ENCODE results near the gene PARD3. TPM values are rescaled to one million over a fixed set of nuclear protein-coding genes. Genes with fewer than 3 reads are reported as not detected.

PARD3 gene
- total RNA-seq, 1 experiment from 2014 or later = 46.3 TPM

GRCh38 chr10:34549953-34550352 is 265.1 kb downstream of the PARD3 start (continued):
- TF ChIP-seq CTCF (IDR thresholded peaks at IDR 0.05 in 2 of 3, conservative IDR thresholded peaks at IDR 0.05 in 1 of 3; ENCODE audit: borderline replicate concordance in 1 of 3, insufficient read depth in 1 of 3, low read depth in 2 of 3, low read length in 2 of 3) (no peak), RAD21 (IDR thresholded peaks at IDR 0.05; ENCODE audit: low read depth) (no peak), SP1 (IDR thresholded peaks at IDR 0.05; ENCODE audit: low read depth) (no peak)

GRCh38 chr10:34549001-34549400 is 266.1 kb downstream of the PARD3 start:
- H3K79me2 ChIP-seq (ENCODE audit: insufficient read depth, low read length) = 0 out of 2 replicates have a peak, but pooled peaks cover 8% of the 10 kb centered on the region
- ATAC-seq (no peak), DNase-seq (ENCODE audit: low read depth, low spot score) (no peak)
- H3K9me3 ChIP-seq (ENCODE audit: control insufficient read depth in 1 of 2, insufficient read depth in 1 of 2, low read depth in 1 of 2, low read length in 2 of 2) = no peaks in the 10 kb centered on the region
- no peak overlapping the region for H3K27ac ChIP-seq (ENCODE audit: low read depth, low read length)
- H3K36me3 ChIP-seq (ENCODE audit: control insufficient read depth in 1 of 2, insufficient read depth in 2 of 2, low read length in 2 of 2) = no peaks in the 10 kb centered on the region
- POLR2A ChIA-PET = no interaction called here
- no TSS peak for BruUV-seq (replicated peaks)
- no peak overlapping the region for H3K9ac ChIP-seq (ENCODE audit: low read length)
- H3K4me3 ChIP-seq (replicated peaks in 1 of 2; ENCODE audit: low read depth in 1 of 2, low read length in 2 of 2) = no peak overlapping the region
- no peaks in the 10 kb centered on the region for H3K9me2 ChIP-seq (ENCODE audit: insufficient read depth)
- no peaks in the 10 kb centered on the region for H4K20me1 ChIP-seq (ENCODE audit: insufficient read depth)
- no peaks in the 10 kb centered on the region for H3K4me1 ChIP-seq (ENCODE audit: control insufficient read depth in 1 of 2, insufficient read depth in 2 of 2, low read length in 2 of 2)
- no peaks in the 10 kb centered on the region for H3K27me3 ChIP-seq (ENCODE audit: insufficient read depth, low read length)
- RAD21 ChIA-PET (ENCODE audit: low non-redundant PET in 1 of 2, low total read pairs in 2 of 2, uncharacterized antibody in 2 of 2, unreplicated experiment in 2 of 2) = no interaction called here
- H3K4me2 ChIP-seq (ENCODE audit: low read length) = no peak overlapping the region
- intact Hi-C loops (cut with micrococcal nuclease) = no loop called here
- H2AFZ ChIP-seq (ENCODE audit: low read depth, low read length, poor library complexity, severe bottlenecking) = no peak overlapping the region
- CTCF ChIA-PET = no interaction called here
- TF ChIP-seq EZH2phosphoT487 (IDR thresholded peaks at IDR 0.05; ENCODE audit: borderline replicate concordance) = no peak
- no peak for TF ChIP-seq POLR2AphosphoS5 (IDR thresholded peaks at IDR 0.05; ENCODE audit: low read depth, low read length)
- TF ChIP-seq CEBPB (IDR thresholded peaks at IDR 0.05; ENCODE audit: low read depth) = no peak
- TF ChIP-seq YY1 (IDR thresholded peaks at IDR 0.05; ENCODE audit: extremely low read depth, insufficient replicate concordance, low read depth, low read length) = no peak
- no peak for TF ChIP-seq JUND (IDR thresholded peaks at IDR 0.05)
- no peak for TF ChIP-seq MAX (IDR thresholded peaks at IDR 0.05)
- TF ChIP-seq ATF3 (IDR thresholded peaks at IDR 0.05) = no peak
- TF ChIP-seq ZFX (IDR thresholded peaks at IDR 0.05) = no peak
- TF ChIP-seq REST (IDR thresholded peaks at IDR 0.05; ENCODE audit: low read depth) = no peak
- no peak for TF ChIP-seq RAD21 (IDR thresholded peaks at IDR 0.05; ENCODE audit: low read depth)
- no peak for TF ChIP-seq SP1 (IDR thresholded peaks at IDR 0.05; ENCODE audit: low read depth)
- TF ChIP-seq POLR2A (IDR thresholded peaks at IDR 0.05; ENCODE audit: borderline replicate concordance, extremely low read depth, insufficient read depth, insufficient read length) = no peak
- TF ChIP-seq SIN3A (IDR thresholded peaks at IDR 0.05; ENCODE audit: low read depth) = no peak
- no peak for TF ChIP-seq FOSL1 (IDR thresholded peaks at IDR 0.05; ENCODE audit: low read depth)
- no peak for TF ChIP-seq ZBTB33 (IDR thresholded peaks at IDR 0.05; ENCODE audit: extremely low read depth, insufficient replicate concordance, low read length)
- TF ChIP-seq SRF (IDR thresholded peaks at IDR 0.05; ENCODE audit: low read depth) = no peak
- TF ChIP-seq CBX3 (IDR thresholded peaks at IDR 0.05; ENCODE audit: low read depth) = no peak
- no peak for TF ChIP-seq EZH2 (IDR thresholded peaks at IDR 0.05)

Data from HCT116 (cell line).